ENCODE measurements around the gene SLFN11. TPM values are rescaled to one million over a fixed set of nuclear protein-coding genes. Genes with fewer than 3 reads are reported as not detected.
"Not testable (repeated sequence)": the region's sequence is repeated elsewhere in the genome, so short reads cannot be mapped to it uniquely, and the experiment has no call there.

Gene SLFN11
- total RNA-seq, 2 donors from 2014 or later, result 19.8 to 20.8 TPM

DNA sequence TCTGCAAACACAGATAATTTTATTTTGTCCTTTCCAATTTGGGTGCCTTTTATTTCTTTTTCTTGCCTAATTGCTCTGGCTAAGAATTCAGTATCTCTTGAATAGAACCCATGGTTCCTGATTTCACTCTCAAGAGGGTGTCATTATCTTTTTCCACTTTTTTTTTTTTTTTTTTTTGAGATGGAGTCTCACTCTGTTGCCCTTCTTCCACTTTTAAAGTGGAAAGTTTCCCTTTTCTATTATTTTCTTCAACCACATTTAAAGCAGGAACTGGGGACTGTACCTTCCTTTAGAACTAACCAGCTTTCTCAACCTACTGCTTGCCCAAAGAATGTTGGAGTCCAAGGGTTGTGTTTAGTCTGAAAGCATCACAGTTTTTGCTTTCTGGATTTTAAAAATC is 31.1 kb downstream of the SLFN11 start:
- Histone ChIP-seq H3K9me3 (peaks cover 0 to 16% of the 10 kb centered on the region in 2 donors), H3K4me1 (peaks cover 0 to 23% of the 10 kb centered on the region in 2 donors), H3K36me3 (no peaks in the 10 kb centered on the region), H3K27ac (no peak overlapping the region), H3K27me3 (no peaks in the 10 kb centered on the region), H3K4me3 (no peak overlapping the region)
- TF ChIP-seq, protein P1, sequence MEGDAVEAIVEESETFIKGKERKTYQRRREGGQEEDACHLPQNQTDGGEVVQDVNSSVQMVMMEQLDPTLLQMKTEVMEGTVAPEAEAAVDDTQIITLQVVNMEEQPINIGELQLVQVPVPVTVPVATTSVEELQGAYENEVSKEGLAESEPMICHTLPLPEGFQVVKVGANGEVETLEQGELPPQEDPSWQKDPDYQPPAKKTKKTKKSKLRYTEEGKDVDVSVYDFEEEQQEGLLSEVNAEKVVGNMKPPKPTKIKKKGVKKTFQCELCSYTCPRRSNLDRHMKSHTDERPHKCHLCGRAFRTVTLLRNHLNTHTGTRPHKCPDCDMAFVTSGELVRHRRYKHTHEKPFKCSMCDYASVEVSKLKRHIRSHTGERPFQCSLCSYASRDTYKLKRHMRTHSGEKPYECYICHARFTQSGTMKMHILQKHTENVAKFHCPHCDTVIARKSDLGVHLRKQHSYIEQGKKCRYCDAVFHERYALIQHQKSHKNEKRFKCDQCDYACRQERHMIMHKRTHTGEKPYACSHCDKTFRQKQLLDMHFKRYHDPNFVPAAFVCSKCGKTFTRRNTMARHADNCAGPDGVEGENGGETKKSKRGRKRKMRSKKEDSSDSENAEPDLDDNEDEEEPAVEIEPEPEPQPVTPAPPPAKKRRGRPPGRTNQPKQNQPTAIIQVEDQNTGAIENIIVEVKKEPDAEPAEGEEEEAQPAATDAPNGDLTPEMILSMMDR (IDR thresholded peaks at IDR 0.05), result no peak
- no peak for DNase-seq (ENCODE audit: low spot score)

GRCh38 chr17:35341411-35341992 is 31.9 kb downstream of the SLFN11 start:
- no peaks in the 10 kb centered on the region for H3K27me3 ChIP-seq
- no peaks in the 10 kb centered on the region for H3K36me3 ChIP-seq
- peak overlapping the region in 1 of 2 donors; percentile 15 for H3K27ac ChIP-seq
- TF ChIP-seq, protein P1 (IDR thresholded peaks at IDR 0.05), result no peak
- no peak overlapping the region for H3K4me3 ChIP-seq
- H3K4me1 ChIP-seq, result peaks cover 0 to 15% of the 10 kb centered on the region in 2 donors
- no peak for DNase-seq (ENCODE audit: low spot score)
- peaks cover 0 to 16% of the 10 kb centered on the region in 2 donors for H3K9me3 ChIP-seq

- no peaks in the 10 kb centered on the region for H3K4me1 ChIP-seq
- no peaks in the 10 kb centered on the region for H3K27me3 ChIP-seq
- TF ChIP-seq, protein P1 (IDR thresholded peaks at IDR 0.05), result no peak
- H3K36me3 ChIP-seq, result no peaks in the 10 kb centered on the region
- peaks cover 0 to 16% of the 10 kb centered on the region in 2 donors for H3K9me3 ChIP-seq
- no peak for DNase-seq (ENCODE audit: low spot score)
- H3K27ac ChIP-seq, result no peak overlapping the region
- no peak overlapping the region for H3K4me3 ChIP-seq
These were observed 35.2 kb downstream of the SLFN11 start for GRCh38 chr17:35338230-35338629.

- H3K4me1 ChIP-seq, result no peaks in the 10 kb centered on the region
- no peak for DNase-seq (ENCODE audit: low spot score)
- H3K36me3 ChIP-seq, result no peaks in the 10 kb centered on the region
- TF ChIP-seq, protein P1 (IDR thresholded peaks at IDR 0.05), result no peak
- H3K9me3 ChIP-seq, result peaks cover 0 to 16% of the 10 kb centered on the region in 2 donors
- H3K4me3 ChIP-seq, result no peak overlapping the region
- no peak overlapping the region for H3K27ac ChIP-seq
- no peaks in the 10 kb centered on the region for H3K27me3 ChIP-seq
These were observed 36.1 kb downstream of the SLFN11 start for GRCh38 chr17:35337364-35337763.

- not testable (repeated sequence) for H3K27me3 ChIP-seq; H3K36me3 ChIP-seq; H3K4me1 ChIP-seq; H3K27ac ChIP-seq; H3K9me3 ChIP-seq; DNase-seq (ENCODE audit: low spot score); H3K4me3 ChIP-seq
These were observed 39.8 kb downstream of the SLFN11 start for GRCh38 chr17:35333578-35333977.

DNA sequence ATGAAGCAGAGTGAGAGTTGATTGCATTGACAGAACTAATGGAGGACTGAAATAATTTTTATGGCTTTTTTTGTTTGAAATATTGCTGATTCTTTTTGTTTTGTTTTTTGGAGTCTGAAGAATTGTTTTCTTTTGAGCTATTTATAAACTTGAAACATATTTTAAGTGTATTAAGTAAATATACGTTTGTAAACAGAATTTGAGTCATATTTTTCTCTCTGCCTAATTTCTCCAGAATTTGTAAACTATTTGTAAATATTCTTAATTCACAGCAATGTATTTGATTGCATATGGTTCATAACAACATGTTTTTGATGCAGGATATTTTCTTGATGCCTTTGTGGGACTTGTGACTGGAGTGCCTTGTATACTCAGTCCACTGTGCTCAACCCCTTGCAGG is 50.7 kb downstream of the SLFN11 start:
- TF ChIP-seq, protein P1 (IDR thresholded peaks at IDR 0.05), result no peak
- Histone ChIP-seq H3K27me3 (no peaks in the 10 kb centered on the region), H3K9me3 (no peaks in the 10 kb centered on the region), H3K36me3 (no peaks in the 10 kb centered on the region), H3K27ac (no peak overlapping the region), H3K4me1 (no peaks in the 10 kb centered on the region), H3K4me3 (no peak overlapping the region)
- DNase-seq (ENCODE audit: low spot score), result no peak
